Fibroblast of skin of left quadriceps (primary cell): ENCODE data around the gene PLXNA1.

ENCODE experiments used
- DNase-seq, 2 experiments: peaks; one replicate each; pipeline ENCODE4 v3.0.0-alpha.2; 2013; ENCODE audit warnings: low read depth in 2 of 2

PLXNA1 gene

GRCh38 chr3:126982471-126983175 is at the start of gene PLXNA1:
PLXNA1 (plus strand) TSS chr3:126983115; CDS start chr3:126988594, 5,479 bp downstream.
- DNase-seq: peak; percentile 51 to 56

- DNase-seq: peak; percentile 14 to 17
Measured at GRCh38 chr3:126934031-126934531, 48.8 kb upstream of the PLXNA1 start.

- no peak for DNase-seq
Measured at GRCh38 chr3:126934991-126935390, 47.9 kb upstream of the PLXNA1 start.

- no peak for DNase-seq
Measured at GRCh38 chr3:126935756-126936509, 47.0 kb upstream of the PLXNA1 start.

GRCh38 chr3:126936853-126937425 is 46.0 kb upstream of the PLXNA1 start:
- DNase-seq: no peak

GRCh38 chr3:126937533-126937932 is 45.4 kb upstream of the PLXNA1 start:
- DNase-seq: no peak

GRCh38 chr3:126937973-126938372 is 44.9 kb upstream of the PLXNA1 start:
- DNase-seq: no peak

- DNase-seq: no peak
Measured at GRCh38 chr3:126938520-126939337, 44.2 kb upstream of the PLXNA1 start.

- DNase-seq: no peak
Measured at GRCh38 chr3:126939338-126939718, 43.6 kb upstream of the PLXNA1 start.

- no peak for DNase-seq
Measured at GRCh38 chr3:126939733-126940132, 43.2 kb upstream of the PLXNA1 start.

- DNase-seq: no peak
Measured at GRCh38 chr3:126941721-126942270, 41.1 kb upstream of the PLXNA1 start.

GRCh38 chr3:126944089-126944965 is 38.6 kb upstream of the PLXNA1 start:
- no peak for DNase-seq

- DNase-seq: no peak
Measured at GRCh38 chr3:126945171-126945721, 37.7 kb upstream of the PLXNA1 start.

GRCh38 chr3:126945891-126946290 is 37.0 kb upstream of the PLXNA1 start:
- DNase-seq: no peak

- no peak for DNase-seq
Measured at GRCh38 chr3:126946405-126946804, 36.5 kb upstream of the PLXNA1 start.

- no peak for DNase-seq
Measured at GRCh38 chr3:126947429-126947828, 35.5 kb upstream of the PLXNA1 start.

- DNase-seq: no peak
Measured at GRCh38 chr3:126948980-126949535, 33.9 kb upstream of the PLXNA1 start.

GRCh38 chr3:126951561-126951960 is 31.4 kb upstream of the PLXNA1 start:
- no peak for DNase-seq

GRCh38 chr3:126952261-126952982 is 30.5 kb upstream of the PLXNA1 start:
- no peak for DNase-seq
